Liver (tissue), 3 donors: ENCODE data around the gene SLC39A13.

Experiments used
- CTCF ChIP-seq: fragments of 150-350 bp; IDR thresholded peaks from 2 replicates; pipeline ENCODE4 v1.5.1; 2017; ENCODE audit warnings: improper control_type of control experiment, low read depth, low read length; ENCODE audit not compliant: missing input control
- EGR1 ChIP-seq, 2 donors: IDR thresholded peaks; 2 replicates each; pipeline ENCODE4 v1.6.1; 2016 to 2018; ENCODE audit warnings: antibody characterized with exemption in 2 of 2, low read depth in 2 of 2
- FOXA1 ChIP-seq: IDR thresholded peaks from 2 replicates; pipeline ENCODE4 v1.6.1; 2016; ENCODE audit warnings: antibody characterized with exemption
- GABPA ChIP-seq, 2 donors: IDR thresholded peaks in 1 of 2; conservative IDR thresholded peaks in 1 of 2; 2 replicates each; pipeline ENCODE4 v1.6.1; 2016; ENCODE audit warnings: antibody characterized with exemption in 2 of 2, mild to moderate bottlenecking in 1 of 2, moderate library complexity in 1 of 2
- REST ChIP-seq: IDR thresholded peaks from 2 replicates; pipeline ENCODE4 v1.6.1; 2016; ENCODE audit warnings: antibody characterized with exemption, mild to moderate bottlenecking
- SP1 ChIP-seq: IDR thresholded peaks from 2 replicates; pipeline ENCODE4 v1.6.1; 2018; ENCODE audit warnings: antibody characterized with exemption, mild to moderate bottlenecking
- TAF1 ChIP-seq: conservative IDR thresholded peaks from 2 replicates; pipeline ENCODE4 v1.6.1; 2016; ENCODE audit warnings: antibody characterized with exemption, mild to moderate bottlenecking
- YY1 ChIP-seq: IDR thresholded peaks from 2 replicates; pipeline ENCODE4 v1.6.1; 2016; ENCODE audit warnings: antibody characterized with exemption, mild to moderate bottlenecking
- TF ChIP-seq, protein P1 (sequence below): IDR thresholded peaks from 2 replicates; pipeline ENCODE4 v1.6.1; 2016; ENCODE audit warnings: antibody characterized with exemption
- TF ChIP-seq, protein P2 (sequence below): IDR thresholded peaks from 2 replicates; pipeline ENCODE4 v1.6.1; 2016; ENCODE audit warnings: antibody characterized with exemption
- donor health status: healthy.
- donor health status: healthy.

- no peak for TF ChIP-seq CTCF
- TF ChIP-seq EGR1 (IDR thresholded peaks at IDR 0.05; ENCODE audit: low read depth in 2 of 2): no peak
- TF ChIP-seq, protein P1, sequence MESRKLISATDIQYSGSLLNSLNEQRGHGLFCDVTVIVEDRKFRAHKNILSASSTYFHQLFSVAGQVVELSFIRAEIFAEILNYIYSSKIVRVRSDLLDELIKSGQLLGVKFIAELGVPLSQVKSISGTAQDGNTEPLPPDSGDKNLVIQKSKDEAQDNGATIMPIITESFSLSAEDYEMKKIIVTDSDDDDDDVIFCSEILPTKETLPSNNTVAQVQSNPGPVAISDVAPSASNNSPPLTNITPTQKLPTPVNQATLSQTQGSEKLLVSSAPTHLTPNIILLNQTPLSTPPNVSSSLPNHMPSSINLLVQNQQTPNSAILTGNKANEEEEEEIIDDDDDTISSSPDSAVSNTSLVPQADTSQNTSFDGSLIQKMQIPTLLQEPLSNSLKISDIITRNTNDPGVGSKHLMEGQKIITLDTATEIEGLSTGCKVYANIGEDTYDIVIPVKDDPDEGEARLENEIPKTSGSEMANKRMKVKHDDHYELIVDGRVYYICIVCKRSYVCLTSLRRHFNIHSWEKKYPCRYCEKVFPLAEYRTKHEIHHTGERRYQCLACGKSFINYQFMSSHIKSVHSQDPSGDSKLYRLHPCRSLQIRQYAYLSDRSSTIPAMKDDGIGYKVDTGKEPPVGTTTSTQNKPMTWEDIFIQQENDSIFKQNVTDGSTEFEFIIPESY: no peak
- TF ChIP-seq, protein P2, sequence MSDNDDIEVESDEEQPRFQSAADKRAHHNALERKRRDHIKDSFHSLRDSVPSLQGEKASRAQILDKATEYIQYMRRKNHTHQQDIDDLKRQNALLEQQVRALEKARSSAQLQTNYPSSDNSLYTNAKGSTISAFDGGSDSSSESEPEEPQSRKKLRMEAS: no peak
- TF ChIP-seq YY1: no peak
- no peak for TF ChIP-seq SP1
- no peak for TF ChIP-seq TAF1
- no peak for TF ChIP-seq FOXA1
- TF ChIP-seq REST: no peak
- no peak for TF ChIP-seq GABPA (IDR thresholded peaks at IDR 0.05 in 1 of 2, conservative IDR thresholded peaks at IDR 0.05 in 1 of 2)
Measured at GRCh38 chr11:47461876-47462275, 53.5 kb downstream of the SLC39A13 start.
